GM12878 (cell line): Measurements from ENCODE around the gene LGI1. TPM values are rescaled to one million over a fixed set of nuclear protein-coding genes. Genes with fewer than 3 reads are reported as not detected.

Experiments used
- ATAC-seq: fragments of 200-7000 bp; cut with Tn5 transposase; 3 replicates; pipeline ENCODE4 v1.9.1; 2020; ENCODE audit warnings: mild to moderate bottlenecking, moderate library complexity
- BruUV-seq: library from RNA; stranded (reverse); fragments of 400-500 nt; replicated peaks from 2 replicates; lab custom pipeline; 2021; lab: Mats Ljungman, UMichigan
- CTCF ChIA-PET: fragments of 300-600 bp; sonication (Branson Sonifier 250); formaldehyde crosslinking; extraction: SDS; loops from one replicate; lab custom pipeline; 2021; ENCODE audit warnings: inconsistent platforms; lab: Yijun Ruan, JAX
- POLR2A ChIA-PET: fragments of 350-600 bp; formaldehyde crosslinking; extraction: SDS; loops from one replicate; lab custom pipeline; 2021; ENCODE audit warnings: inconsistent platforms; lab: Charles Lee
- RAD21 ChIA-PET: fragments of 300-600 bp; sonication (Branson Sonifier 250); formaldehyde crosslinking; loops from one replicate; lab custom pipeline; 2023; ENCODE audit warnings: antibody characterized with exemption; ENCODE audit not compliant: unreplicated experiment; lab: Charles Lee
- SMC1A ChIA-PET: fragments of 300-600 bp; sonication (Branson Sonifier 250); formaldehyde crosslinking; loops from one replicate; lab custom pipeline; 2023; ENCODE audit not compliant: unreplicated experiment, uncharacterized antibody; lab: Charles Lee
- DNase-seq: peaks from one replicate; pipeline ENCODE4 v3.0.0-alpha.2; 2011; ENCODE audit warnings: low read depth, low spot score
- FAIRE-seq: peaks from 3 replicates; lab custom pipeline; 2011; peaks lifted over from hg19 to GRCh38; lab: Jason Lieb, UNC
- H2AFZ ChIP-seq: 2 replicates; pipeline ENCODE4 v1.6.0; 2011; ENCODE audit warnings: low read depth, low read length, control low read depth; ENCODE audit not compliant: control insufficient read depth
- H3K27ac ChIP-seq: 2 replicates; pipeline ENCODE4 v1.5.1; 2011; ENCODE audit warnings: control low read depth; ENCODE audit not compliant: control insufficient read depth, insufficient read depth
- H3K27me3 ChIP-seq, 2 experiments: replicated peaks in 1 of 2; 2 replicates each; pipeline versions ENCODE4 v1.6.0 to v1.6.1; 2011; ENCODE audit warnings: low read length in 1 of 2; ENCODE audit not compliant: control insufficient read depth in 2 of 2, insufficient read depth in 2 of 2
- H3K36me3 ChIP-seq, 2 experiments: 2 replicates each; pipeline ENCODE4 v1.5.1; 2011; ENCODE audit warnings: low read length in 1 of 2; ENCODE audit not compliant: control insufficient read depth in 2 of 2, insufficient read depth in 2 of 2
- H3K4me1 ChIP-seq: 2 replicates; pipeline ENCODE4 v1.6.1; 2011; ENCODE audit warnings: mild to moderate bottlenecking, low read length, moderate library complexity, mixed read lengths; ENCODE audit not compliant: control insufficient read depth, insufficient read depth
- H3K4me2 ChIP-seq: 2 replicates; pipeline ENCODE4 v1.6.0; 2011; ENCODE audit warnings: control low read depth; ENCODE audit not compliant: control insufficient read depth, insufficient read depth
- H3K4me3 ChIP-seq: fragments of 200-600 bp; sonication (generic); 2 replicates; pipeline ENCODE4 v1.5.1; 2016
- H3K79me2 ChIP-seq: 2 replicates; pipeline ENCODE4 v1.6.0; 2011; ENCODE audit warnings: low read length; ENCODE audit not compliant: control insufficient read depth, insufficient read depth
- H3K9ac ChIP-seq: 2 replicates; pipeline ENCODE4 v1.8.0; 2011; ENCODE audit warnings: low read length, control low read depth, mixed read lengths; ENCODE audit not compliant: control insufficient read depth, insufficient read depth
- H3K9me3 ChIP-seq: replicated peaks from 3 replicates; pipeline ENCODE4 v1.5.1; 2011; ENCODE audit warnings: mild to moderate bottlenecking, low read length; ENCODE audit not compliant: control insufficient read depth, insufficient read depth
- H4K20me1 ChIP-seq: 2 replicates; pipeline ENCODE4 v1.6.0; 2011; ENCODE audit not compliant: control insufficient read depth, insufficient read depth
- HDAC6 ChIP-seq: fragments of 200-600 bp; sonication (generic); IDR thresholded peaks from one replicate; pipeline ENCODE4 v1.8.0; 2017; ENCODE audit warnings: antibody characterized with exemption; ENCODE audit not compliant: unreplicated experiment
- JUND ChIP-seq: IDR thresholded peaks from 2 replicates; pipeline ENCODE4 v1.6.1; 2012; ENCODE audit warnings: low read depth, mild to moderate bottlenecking, low read length, improper control_type of control experiment, moderate library complexity
- PAX5 ChIP-seq: IDR thresholded peaks from 2 replicates; pipeline ENCODE4 v1.6.1; 2011; ENCODE audit warnings: low read depth, low read length, borderline replicate concordance
- RBBP5 ChIP-seq: fragments of 200-600 bp; sonication (generic); conservative IDR thresholded peaks from 2 replicates; pipeline ENCODE4 v1.6.1; 2016
- REST ChIP-seq: IDR thresholded peaks from 2 replicates; pipeline ENCODE4 v1.6.1; 2012; ENCODE audit warnings: mild to moderate bottlenecking, low read depth, low read length
- SIX5 ChIP-seq: IDR thresholded peaks from 2 replicates; pipeline ENCODE4 v1.6.1; 2011; ENCODE audit warnings: mild to moderate bottlenecking, low read depth, low read length, moderate library complexity; ENCODE audit not compliant: severe bottlenecking
- SPI1 ChIP-seq: IDR thresholded peaks from 2 replicates; pipeline ENCODE4 v1.6.1; 2011; ENCODE audit warnings: low read depth, mild to moderate bottlenecking, low read length, moderate library complexity, borderline replicate concordance; ENCODE audit not compliant: insufficient read depth
- ZBTB33 ChIP-seq: fragments of 450-650 bp; IDR thresholded peaks from 2 replicates; pipeline ENCODE4 v1.6.1; 2017; ENCODE audit warnings: mild to moderate bottlenecking
- ZNF207 ChIP-seq: fragments of 450-650 bp; IDR thresholded peaks from 2 replicates; pipeline ENCODE4 v1.6.1; 2014; ENCODE audit warnings: antibody characterized with exemption, mild to moderate bottlenecking, borderline replicate concordance
- WGBS: methylation state at CpG from one replicate; pipeline ENCODE4 v1.1.6; 2016; ENCODE audit warnings: low lambda C conversion rate; ENCODE audit not compliant: insufficient replicate concordance, insufficient coverage; ENCODE audit errors: missing lambda C conversion rate; 5-methylcytosine and 5-hydroxymethylcytosine counted together
- in situ Hi-C: fragments of 300-500 bp; cut with MboI; formaldehyde crosslinking; loops from 9 replicates; pipeline ENCODE4 v1.14.3; 2018; ENCODE audit warnings: mixed read lengths
- intact Hi-C: fragments of 100-400 bp; cut with micrococcal nuclease; formaldehyde crosslinking; loops from one replicate; pipeline ENCODE4 v1.14.2; 2022; ENCODE audit not compliant: unreplicated experiment
- polyA plus RNA-seq, 11 experiments: library from polyadenylated mRNA; depleted of rRNA in 4 of 11; unstranded in 6 of 11; stranded (reverse) in 5 of 11; fragments of >200 nt; fragmentation: Nextera tagmentation in 4 of 11; fragmentation: Illumina TruSeq in 1 of 11; extraction: Ambion mirVana in 4 of 11; extraction: Trizol in 1 of 11; gene quantifications; 1 replicate in 1 of 11; 2 replicates in 10 of 11; pipeline versions ENCODE4 v1.2.1 to v1.2.3, GENCODE V29; 2011 to 2016; ENCODE audit warnings: inconsistent platforms in 2 of 11, missing spikeins in 2 of 11, low read depth in 1 of 11
- total RNA-seq, 4 experiments: library from RNA; depleted of rRNA in 3 of 4; stranded (reverse); fragments of >200 nt in 3 of 4; fragmentation: Illumina TruSeq in 1 of 4; extraction: Trizol in 1 of 4; gene quantifications; 2 replicates each; pipeline versions ENCODE4 v1.2.1 to v1.2.3, GENCODE V29; 2013 to 2021

The LGI1 gene
- total and polyA plus RNA-seq, 10 of the 15 experiments (the other 5 are each of a cell fraction or from before 2014, with no cell fraction given) = not detected

GRCh38 chr10:93716766-93717165 is 41.0 kb upstream of the LGI1 start:
- ChIA-PET RAD21 (no interaction called here), POLR2A (no interaction called here), SMC1A (interaction anchor here (5.1 kb wide), 1 partner anchor 14 kb away, joined by 24 read pairs; the partner anchor contains the start of gene FRA10AC1), CTCF (no interaction called here)
- Histone ChIP-seq H3K4me2 (no peak overlapping the region), H3K27ac (no peak overlapping the region), H3K9ac (no peak overlapping the region), H3K4me1 (peaks cover 30% of the 10 kb centered on the region), H4K20me1 (no peaks in the 10 kb centered on the region), H2AFZ (no peak overlapping the region), H3K36me3 (no peaks in the 10 kb centered on the region), H3K4me3 (no peak overlapping the region), H3K79me2 (no peaks in the 10 kb centered on the region), H3K9me3 (no peaks in the 10 kb centered on the region), H3K27me3 (no peaks in the 10 kb centered on the region)
- intact Hi-C loops = no loop called here
- 100% methylated on average over 1 of the region's 1 CpG for WGBS
- no peak for DNase-seq
- BruUV-seq = no TSS peak
- in situ Hi-C loops = no loop called here
- peak; percentile 15 for ATAC-seq
- no peak for TF ChIP-seq HDAC6
- TF ChIP-seq RBBP5 = no peak
- FAIRE-seq = no peak

- Histone ChIP-seq H4K20me1 (no peaks in the 10 kb centered on the region), H3K9ac (no peak overlapping the region), H3K4me3 (no peak overlapping the region), H2AFZ (no peak overlapping the region), H3K27me3 (no peaks in the 10 kb centered on the region), H3K4me2 (peak overlapping the region; percentile 7), H3K27ac (no peak overlapping the region), H3K36me3 (no peaks in the 10 kb centered on the region), H3K79me2 (no peaks in the 10 kb centered on the region), H3K9me3 (no peaks in the 10 kb centered on the region), H3K4me1 (peaks cover 30% of the 10 kb centered on the region)
- intact Hi-C loops = no loop called here
- BruUV-seq = no TSS peak
- in situ Hi-C loops = no loop called here
- peak; percentile 96 for FAIRE-seq
- SMC1A ChIA-PET = interaction anchor here (0.8 to 5.1 kb wide), 7 partner anchors 12 to 97 kb away, joined by 3 to 24 read pairs (median 4); partner anchors contain the start of gene FRA10AC1
- TF ChIP-seq JUND = no peak
- no peak for TF ChIP-seq ZBTB33
- peak; percentile 58; the same call in 1 of the 2 replicates for TF ChIP-seq REST
- no peak for TF ChIP-seq SIX5
- peak; percentile 86 for TF ChIP-seq SPI1
- TF ChIP-seq PAX5 = no peak
- TF ChIP-seq ZNF207 = no peak
- CTCF ChIA-PET = interaction anchor here (0.8 to 1.8 kb wide), 4 partner anchors 14 to 202 kb away, joined by 3 to 16 read pairs (median 4); partner anchors contain the start of gene FRA10AC1
- POLR2A ChIA-PET = interaction anchor here (0.6 to 1.2 kb wide), 3 partner anchors 12 to 818 kb away, joined by 3 to 6 read pairs (median 3); no protein-coding TSS in a partner anchor
- peak; percentile 67 for ATAC-seq
- RAD21 ChIA-PET = interaction anchor here (1.3 to 2.6 kb wide), 2 partner anchors 17 to 24 kb away, joined by 6 to 15 read pairs; partner anchors contain the start of gene FRA10AC1
- WGBS = 19% methylated on average over 8 of the region's 8 CpGs
- DNase-seq = no peak
Measured at GRCh38 chr10:93718937-93719725, 38.6 kb upstream of the LGI1 start.
